ENCODE results near the gene NPTX1.

NPTX1 gene

GRCh38 chr17:80464486-80464885, 11.9 kb downstream of the NPTX1 start:
- H3K27me3 ChIP-seq (ENCODE audit: insufficient read depth, insufficient read length) = peaks cover 14% of the 10 kb centered on the region
- no peak overlapping the region for H3K9ac ChIP-seq (ENCODE audit: insufficient read length, low read depth)
- peaks cover 6% of the 10 kb centered on the region for H3K4me1 ChIP-seq (ENCODE audit: insufficient read depth, insufficient read length)
- H3K36me3 ChIP-seq (ENCODE audit: insufficient read depth, insufficient read length, low read length) = no peaks in the 10 kb centered on the region
- no peaks in the 10 kb centered on the region for H3K9me3 ChIP-seq (ENCODE audit: insufficient read depth, low read length)
- no peak for DNase-seq (ENCODE audit: low read depth, low spot score)
- no peak overlapping the region for H3K4me3 ChIP-seq (ENCODE audit: insufficient read length, low read depth)
- TF ChIP-seq YY1 (IDR thresholded peaks at IDR 0.05; ENCODE audit: insufficient read depth, insufficient read length) (no peak), SUZ12 (IDR thresholded peaks at IDR 0.05; ENCODE audit: extremely low read depth, insufficient read depth, insufficient read length) (no peak), ZNF274 (IDR thresholded peaks at IDR 0.05; ENCODE audit: low read depth, low read length) (no peak)

GRCh38 chr17:80463784-80464400, 12.5 kb downstream of the NPTX1 start:
- no peaks in the 10 kb centered on the region for H3K9me3 ChIP-seq (ENCODE audit: insufficient read depth, low read length)
- TF ChIP-seq YY1 (IDR thresholded peaks at IDR 0.05; ENCODE audit: insufficient read depth, insufficient read length) (no peak), ZNF274 (IDR thresholded peaks at IDR 0.05; ENCODE audit: low read depth, low read length) (no peak), SUZ12 (IDR thresholded peaks at IDR 0.05; ENCODE audit: extremely low read depth, insufficient read depth, insufficient read length) (no peak)
- peaks cover 14% of the 10 kb centered on the region for H3K27me3 ChIP-seq (ENCODE audit: insufficient read depth, insufficient read length)

GRCh38 chr17:80461528-80462160, 14.8 kb downstream of the NPTX1 start:
- no peak for DNase-seq (ENCODE audit: low read depth, low spot score)
- Histone ChIP-seq H3K9ac (ENCODE audit: insufficient read length, low read depth) (no peak overlapping the region), H3K27me3 (ENCODE audit: insufficient read depth, insufficient read length) (peaks cover 23% of the 10 kb centered on the region), H3K4me3 (ENCODE audit: insufficient read length, low read depth) (no peak overlapping the region), H3K36me3 (ENCODE audit: insufficient read depth, insufficient read length, low read length) (no peaks in the 10 kb centered on the region), H3K9me3 (ENCODE audit: insufficient read depth, low read length) (no peaks in the 10 kb centered on the region), H3K4me1 (ENCODE audit: insufficient read depth, insufficient read length) (no peaks in the 10 kb centered on the region)
- TF ChIP-seq YY1 (IDR thresholded peaks at IDR 0.05; ENCODE audit: insufficient read depth, insufficient read length) = no peak

More at GRCh38 chr17:80463784-80464400, 12.5 kb downstream of the NPTX1 start:
- Histone ChIP-seq H3K9ac (ENCODE audit: insufficient read length, low read depth) (no peak overlapping the region), H3K4me3 (ENCODE audit: insufficient read length, low read depth) (no peak overlapping the region), H3K36me3 (ENCODE audit: insufficient read depth, insufficient read length, low read length) (no peaks in the 10 kb centered on the region), H3K4me1 (ENCODE audit: insufficient read depth, insufficient read length) (peaks cover 5% of the 10 kb centered on the region)
- no peak for DNase-seq (ENCODE audit: low read depth, low spot score)

GRCh38 chr17:80460429-80460834, 16.0 kb downstream of the NPTX1 start:
- no peaks in the 10 kb centered on the region for H3K9me3 ChIP-seq (ENCODE audit: insufficient read depth, low read length)
- H3K9ac ChIP-seq (ENCODE audit: insufficient read length, low read depth) = no peak overlapping the region
- no peak for DNase-seq (ENCODE audit: low read depth, low spot score)
- H3K4me3 ChIP-seq (ENCODE audit: insufficient read length, low read depth) = no peak overlapping the region
- H3K36me3 ChIP-seq (ENCODE audit: insufficient read depth, insufficient read length, low read length) = no peaks in the 10 kb centered on the region
- no peaks in the 10 kb centered on the region for H3K4me1 ChIP-seq (ENCODE audit: insufficient read depth, insufficient read length)
- TF ChIP-seq ZNF274 (IDR thresholded peaks at IDR 0.05; ENCODE audit: low read depth, low read length) = no peak
- TF ChIP-seq SUZ12 (IDR thresholded peaks at IDR 0.05; ENCODE audit: extremely low read depth, insufficient read depth, insufficient read length) = no peak
- TF ChIP-seq YY1 (IDR thresholded peaks at IDR 0.05; ENCODE audit: insufficient read depth, insufficient read length) = no peak
- H3K27me3 ChIP-seq (ENCODE audit: insufficient read depth, insufficient read length) = peaks cover 16% of the 10 kb centered on the region

- DNase-seq (ENCODE audit: low read depth, low spot score) = no peak
- no peaks in the 10 kb centered on the region for H3K4me1 ChIP-seq (ENCODE audit: insufficient read depth, insufficient read length)
- no peaks in the 10 kb centered on the region for H3K36me3 ChIP-seq (ENCODE audit: insufficient read depth, insufficient read length, low read length)
- H3K4me3 ChIP-seq (ENCODE audit: insufficient read length, low read depth) = no peak overlapping the region
- peaks cover 13% of the 10 kb centered on the region for H3K27me3 ChIP-seq (ENCODE audit: insufficient read depth, insufficient read length)
- H3K9me3 ChIP-seq (ENCODE audit: insufficient read depth, low read length) = no peaks in the 10 kb centered on the region
- H3K9ac ChIP-seq (ENCODE audit: insufficient read length, low read depth) = no peak overlapping the region
- TF ChIP-seq YY1 (IDR thresholded peaks at IDR 0.05; ENCODE audit: insufficient read depth, insufficient read length) = no peak
- TF ChIP-seq ZNF274 (IDR thresholded peaks at IDR 0.05; ENCODE audit: low read depth, low read length) = no peak
- TF ChIP-seq SUZ12 (IDR thresholded peaks at IDR 0.05; ENCODE audit: extremely low read depth, insufficient read depth, insufficient read length) = no peak
Measured at GRCh38 chr17:80459234-80459633, 17.2 kb downstream of the NPTX1 start.

- Histone ChIP-seq H3K9ac (ENCODE audit: insufficient read length, low read depth) (no peak overlapping the region), H3K9me3 (ENCODE audit: insufficient read depth, low read length) (no peaks in the 10 kb centered on the region), H3K36me3 (ENCODE audit: insufficient read depth, insufficient read length, low read length) (no peaks in the 10 kb centered on the region), H3K27me3 (ENCODE audit: insufficient read depth, insufficient read length) (peaks cover 13% of the 10 kb centered on the region), H3K4me3 (ENCODE audit: insufficient read length, low read depth) (no peak overlapping the region), H3K4me1 (ENCODE audit: insufficient read depth, insufficient read length) (peaks cover 2% of the 10 kb centered on the region)
- no peak for TF ChIP-seq SUZ12 (IDR thresholded peaks at IDR 0.05; ENCODE audit: extremely low read depth, insufficient read depth, insufficient read length)
- TF ChIP-seq YY1 (IDR thresholded peaks at IDR 0.05; ENCODE audit: insufficient read depth, insufficient read length) = no peak
- no peak for TF ChIP-seq ZNF274 (IDR thresholded peaks at IDR 0.05; ENCODE audit: low read depth, low read length)
- DNase-seq (ENCODE audit: low read depth, low spot score) = no peak
Measured at GRCh38 chr17:80458016-80458415, 18.4 kb downstream of the NPTX1 start.

- no peak for TF ChIP-seq SUZ12 (IDR thresholded peaks at IDR 0.05; ENCODE audit: extremely low read depth, insufficient read depth, insufficient read length)
- TF ChIP-seq YY1 (IDR thresholded peaks at IDR 0.05; ENCODE audit: insufficient read depth, insufficient read length) = no peak
- no peak for TF ChIP-seq ZNF274 (IDR thresholded peaks at IDR 0.05; ENCODE audit: low read depth, low read length)
- no peak for DNase-seq (ENCODE audit: low read depth, low spot score)
Measured at GRCh38 chr17:80457236-80457856, 19.1 kb downstream of the NPTX1 start.

More at GRCh38 chr17:80457236-80457856, 19.1 kb downstream of the NPTX1 start:
- no peak overlapping the region for H3K4me3 ChIP-seq (ENCODE audit: insufficient read length, low read depth)
- no peaks in the 10 kb centered on the region for H3K36me3 ChIP-seq (ENCODE audit: insufficient read depth, insufficient read length, low read length)
- H3K27me3 ChIP-seq (ENCODE audit: insufficient read depth, insufficient read length) = peaks cover 13% of the 10 kb centered on the region
- peaks cover 2% of the 10 kb centered on the region for H3K4me1 ChIP-seq (ENCODE audit: insufficient read depth, insufficient read length)
- no peaks in the 10 kb centered on the region for H3K9me3 ChIP-seq (ENCODE audit: insufficient read depth, low read length)
- no peak overlapping the region for H3K9ac ChIP-seq (ENCODE audit: insufficient read length, low read depth)

Measured in NT2/D1 (cell line).